GM10248 (cell line): Measurements from ENCODE around the gene IL13RA1.

Source experiments
- CTCF ChIA-PET: fragments of 300-600 bp; sonication (Branson Sonifier 250); formaldehyde crosslinking; extraction: SDS; loops from one replicate; lab custom pipeline; 2021; ENCODE audit warnings: antibody characterized with exemption; lab: Yijun Ruan, JAX
- POLR2A ChIA-PET: fragments of 350-650 bp; sonication (Branson Sonifier 250); formaldehyde crosslinking; extraction: SDS; loops from one replicate; lab custom pipeline; 2020; ENCODE audit warnings: antibody characterized with exemption; lab: Yijun Ruan, JAX
- DNase-seq: peaks from one replicate; pipeline ENCODE4 v3.0.0; 2012; ENCODE audit errors: extremely low spot score
- CTCF ChIP-seq: IDR thresholded peaks from 2 replicates; pipeline ENCODE4 v1.5.1; 2012; ENCODE audit warnings: mild to moderate bottlenecking, low read depth; ENCODE audit errors: extremely low read depth, missing control alignments, control extremely low read depth

The IL13RA1 gene

GRCh38 chrX:118756101-118756500 is 28.7 kb downstream of the IL13RA1 start:
- POLR2A ChIA-PET, result no interaction called here
- no peak for DNase-seq
- no peak for TF ChIP-seq CTCF
- CTCF ChIA-PET, result no interaction called here

- ChIA-PET CTCF (no interaction called here), POLR2A (no interaction called here)
- no peak for DNase-seq
- TF ChIP-seq CTCF, result no peak
Measured at GRCh38 chrX:118758511-118758910, 31.1 kb downstream of the IL13RA1 start.

- ChIA-PET CTCF (no interaction called here), POLR2A (no interaction called here)
- DNase-seq, result no peak
- TF ChIP-seq CTCF, result no peak
Measured at GRCh38 chrX:118760025-118760424, 32.6 kb downstream of the IL13RA1 start.

GRCh38 chrX:118761939-118762707 is 34.7 kb downstream of the IL13RA1 start:
- POLR2A ChIA-PET, result no interaction called here
- no peak for DNase-seq
- CTCF ChIA-PET, result interaction anchor here (1.2 to 2.0 kb wide), 4 partner anchors 10 to 49 kb away, joined by 4 read pairs; no protein-coding TSS in a partner anchor
- peak; percentile 15 for TF ChIP-seq CTCF

- POLR2A ChIA-PET, result no interaction called here
- TF ChIP-seq CTCF, result no peak
- no peak for DNase-seq
- CTCF ChIA-PET, result interaction anchor here (0.9 to 2.0 kb wide), 5 partner anchors 9 to 48 kb away, joined by 3 to 4 read pairs (median 4); no protein-coding TSS in a partner anchor
Measured at GRCh38 chrX:118763489-118763888, 36.1 kb downstream of the IL13RA1 start.

- no peak for DNase-seq
- CTCF ChIA-PET, result interaction anchor here (0.9 to 2.0 kb wide), 2 partner anchors 19 to 46 kb away, joined by 3 to 4 read pairs; no protein-coding TSS in a partner anchor
- no peak for TF ChIP-seq CTCF
- POLR2A ChIA-PET, result no interaction called here
Measured at GRCh38 chrX:118764122-118764521, 36.7 kb downstream of the IL13RA1 start.
